Activated CD4-positive, CD25-positive, alpha-beta regulatory T cell treated with anti-CD3 and anti-CD28 coated beads, Interleukin-2, amount 50 U/mL, for 72 hours (primary cell): Measurements from ENCODE around the gene RHBDD2.
"Not testable (repeated sequence)": the region's sequence is repeated elsewhere in the genome, so short reads cannot be mapped to it uniquely, and the experiment has no call there.

ENCODE experiments used
- DNase-seq: peaks from one replicate; pipeline ENCODE4 v3.0.0; 2021

Gene RHBDD2

GRCh38 chr7:75889223-75889825 lies 10.5 kb downstream of the RHBDD2 start:
- no peak for DNase-seq

- DNase-seq, result no peak
Observed at GRCh38 chr7:75889826-75890225, 11.0 kb downstream of the RHBDD2 start.

- DNase-seq, result not testable (repeated sequence)
Observed at GRCh38 chr7:75891237-75891636, 12.4 kb downstream of the RHBDD2 start.

- DNase-seq, result no peak
Observed at GRCh38 chr7:75891815-75892411, 13.1 kb downstream of the RHBDD2 start.

- no peak for DNase-seq
Observed at GRCh38 chr7:75892634-75893272, 13.9 kb downstream of the RHBDD2 start.

- DNase-seq, result no peak
Observed at GRCh38 chr7:75896803-75897327, 18.0 kb downstream of the RHBDD2 start.

- no peak for DNase-seq
Observed at GRCh38 chr7:75900617-75901315, 21.9 kb downstream of the RHBDD2 start.

- no peak for DNase-seq
Observed at GRCh38 chr7:75905785-75906604, 27.2 kb downstream of the RHBDD2 start.

- no peak for DNase-seq
Observed at GRCh38 chr7:75906991-75907667, 28.3 kb downstream of the RHBDD2 start.

GRCh38 chr7:75907668-75908039 lies 28.8 kb downstream of the RHBDD2 start:
- not testable (repeated sequence) for DNase-seq

GRCh38 chr7:75909521-75910132 lies 30.8 kb downstream of the RHBDD2 start:
- DNase-seq, result no peak

GRCh38 chr7:75911186-75911585 lies 32.4 kb downstream of the RHBDD2 start:
- DNase-seq, result not testable (repeated sequence)

- DNase-seq, result no peak
Observed at GRCh38 chr7:75913437-75913836, 34.6 kb downstream of the RHBDD2 start.

- DNase-seq, result no peak
Observed at GRCh38 chr7:75914169-75914654, 35.4 kb downstream of the RHBDD2 start.

GRCh38 chr7:75914655-75915415 lies 36.0 kb downstream of the RHBDD2 start, which contains the start of gene POR:
Gene POR, plus strand, starts transcription at chr7:75915155. Its CDS starts 38,847 bp downstream, at chr7:75954002.
- peak; percentile 99 for DNase-seq

GRCh38 chr7:75915416-75916156 lies 36.8 kb downstream of the RHBDD2 start:
- peak; percentile 47 for DNase-seq

GRCh38 chr7:75916259-75916658 lies 37.4 kb downstream of the RHBDD2 start:
- DNase-seq, result no peak

- no peak for DNase-seq
Observed at GRCh38 chr7:75916685-75917634, 38.1 kb downstream of the RHBDD2 start.
